Measurements from ENCODE around the gene LPCAT1. TPM values are rescaled to one million over a fixed set of nuclear protein-coding genes. Genes with fewer than 3 reads are reported as not detected.

LPCAT1 gene
- total RNA-seq, 2 experiments from 2014 or later: 94.2 to 102 TPM

DNA sequence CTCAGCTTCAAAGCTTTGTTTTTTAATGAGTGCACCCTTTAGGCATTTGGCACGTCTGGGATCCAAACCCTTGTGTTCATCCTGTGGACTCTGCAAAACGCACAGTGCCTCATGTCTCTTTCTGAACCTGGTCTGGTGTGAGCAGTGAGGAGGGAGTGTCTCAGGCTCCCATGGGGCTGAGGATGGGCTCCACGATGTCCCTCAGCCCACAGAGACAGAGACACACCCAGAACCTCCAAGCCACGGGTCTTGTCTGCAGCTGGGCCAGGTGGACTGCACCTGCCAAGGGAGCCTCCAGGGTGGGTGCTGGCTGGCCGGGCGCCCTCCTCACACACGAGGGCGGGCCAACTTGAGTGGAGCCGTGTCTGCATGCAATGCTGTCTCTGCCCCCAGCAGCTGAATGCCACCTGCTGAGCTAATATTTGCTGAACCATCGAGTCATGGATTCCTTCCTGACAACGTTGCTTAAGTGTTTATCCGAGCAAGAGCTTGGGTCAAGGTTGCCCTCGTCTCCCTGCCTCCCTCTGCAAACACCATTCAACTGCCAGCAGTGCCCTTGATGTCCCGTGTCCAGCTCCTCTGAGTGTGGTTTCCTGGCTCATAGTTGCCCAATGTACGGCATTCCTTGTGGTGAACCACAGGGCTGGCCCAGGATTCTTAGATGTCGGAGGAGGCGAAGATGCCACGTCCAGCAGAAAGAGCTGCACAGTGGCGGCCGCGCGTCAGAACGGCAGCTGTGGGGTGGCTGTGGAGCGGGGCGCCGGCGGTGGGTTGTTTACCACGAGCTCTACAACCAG lies 31.4 kb upstream of the LPCAT1 start:
- CTCF ChIA-PET: interaction anchor here (1.2 kb wide), 1 partner anchor 9 kb away, joined by 3 read pairs; no protein-coding TSS in a partner anchor
- POLR2A ChIA-PET: no interaction called here

DNA sequence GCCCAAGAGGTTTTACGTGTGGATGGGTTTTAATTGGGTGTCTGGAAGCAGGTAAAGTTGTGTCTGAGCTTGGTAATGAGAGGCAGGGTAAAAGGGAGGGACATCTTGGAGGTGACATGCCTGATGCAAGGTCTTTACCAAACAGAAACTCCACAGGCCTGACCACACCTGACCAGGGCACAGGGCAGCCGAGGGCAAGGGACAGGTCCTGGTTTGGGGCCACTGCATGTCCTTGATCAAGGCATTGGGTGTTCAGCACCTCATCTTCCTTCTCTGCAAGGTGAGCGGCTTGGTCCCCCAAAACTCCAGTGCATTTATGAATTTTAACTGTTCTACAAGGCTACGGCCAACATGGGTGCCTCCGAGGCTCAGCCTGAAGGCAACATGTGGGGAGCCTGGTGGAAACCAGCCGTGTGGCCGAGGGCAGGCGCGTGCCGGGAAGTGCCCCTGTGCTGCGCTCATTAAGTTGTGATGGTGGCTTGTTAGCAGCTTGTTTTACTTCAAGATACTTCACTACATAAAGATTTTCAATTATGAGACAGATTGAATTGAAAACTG lies 30.7 kb upstream of the LPCAT1 start:
- ChIA-PET POLR2A (no interaction called here), CTCF (no interaction called here)

DNA sequence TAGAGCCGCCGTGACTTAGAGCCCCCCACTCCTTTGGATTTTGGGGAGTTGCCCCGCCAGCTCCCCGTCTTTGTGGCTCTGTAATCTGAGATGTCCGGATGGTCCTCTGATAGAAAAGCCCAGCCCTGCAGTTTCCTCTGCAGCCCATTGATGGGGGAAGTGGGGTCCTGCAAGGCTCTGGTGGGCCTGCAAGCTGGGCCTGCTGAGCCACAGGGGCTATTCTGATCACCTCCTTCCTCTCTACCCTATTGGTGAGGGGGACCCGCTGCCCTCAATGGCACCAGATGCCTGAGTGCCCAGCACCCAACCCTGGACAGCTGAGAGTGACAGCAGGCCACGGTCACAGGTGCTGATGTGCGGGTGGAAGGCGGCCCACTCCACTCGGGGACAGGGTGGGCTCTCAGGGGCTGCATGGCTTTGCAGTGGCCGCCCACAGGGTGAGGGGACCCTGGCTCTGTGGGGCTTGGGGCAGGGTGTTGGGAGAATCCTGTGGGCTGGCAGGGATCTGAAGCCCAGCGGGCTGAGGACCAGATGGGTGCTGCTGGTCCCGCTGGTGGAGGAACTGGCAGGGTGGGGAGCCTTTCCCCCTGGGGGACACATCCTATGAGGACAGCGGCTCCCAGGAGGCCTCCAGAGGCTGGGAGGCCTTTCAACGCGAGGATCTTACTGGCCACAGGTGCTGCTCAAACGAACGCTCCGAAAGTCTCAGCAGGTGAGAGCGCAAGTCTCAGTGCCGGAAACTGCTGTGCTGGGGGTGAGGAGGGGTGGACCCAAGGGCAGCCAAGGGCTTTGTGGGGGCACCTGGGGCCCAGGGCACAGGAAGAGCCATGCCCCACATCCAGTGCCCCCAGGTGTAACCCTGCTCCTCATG lies 30.0 kb upstream of the LPCAT1 start:
- POLR2A ChIA-PET: no interaction called here
- CTCF ChIA-PET: no interaction called here

GRCh38 chr5:1552521-1553255 lies 28.9 kb upstream of the LPCAT1 start:
- POLR2A ChIA-PET: no interaction called here
- CTCF ChIA-PET: no interaction called here

GRCh38 chr5:1551426-1552301 lies 27.9 kb upstream of the LPCAT1 start:
- POLR2A ChIA-PET: no interaction called here
- CTCF ChIA-PET: no interaction called here

DNA sequence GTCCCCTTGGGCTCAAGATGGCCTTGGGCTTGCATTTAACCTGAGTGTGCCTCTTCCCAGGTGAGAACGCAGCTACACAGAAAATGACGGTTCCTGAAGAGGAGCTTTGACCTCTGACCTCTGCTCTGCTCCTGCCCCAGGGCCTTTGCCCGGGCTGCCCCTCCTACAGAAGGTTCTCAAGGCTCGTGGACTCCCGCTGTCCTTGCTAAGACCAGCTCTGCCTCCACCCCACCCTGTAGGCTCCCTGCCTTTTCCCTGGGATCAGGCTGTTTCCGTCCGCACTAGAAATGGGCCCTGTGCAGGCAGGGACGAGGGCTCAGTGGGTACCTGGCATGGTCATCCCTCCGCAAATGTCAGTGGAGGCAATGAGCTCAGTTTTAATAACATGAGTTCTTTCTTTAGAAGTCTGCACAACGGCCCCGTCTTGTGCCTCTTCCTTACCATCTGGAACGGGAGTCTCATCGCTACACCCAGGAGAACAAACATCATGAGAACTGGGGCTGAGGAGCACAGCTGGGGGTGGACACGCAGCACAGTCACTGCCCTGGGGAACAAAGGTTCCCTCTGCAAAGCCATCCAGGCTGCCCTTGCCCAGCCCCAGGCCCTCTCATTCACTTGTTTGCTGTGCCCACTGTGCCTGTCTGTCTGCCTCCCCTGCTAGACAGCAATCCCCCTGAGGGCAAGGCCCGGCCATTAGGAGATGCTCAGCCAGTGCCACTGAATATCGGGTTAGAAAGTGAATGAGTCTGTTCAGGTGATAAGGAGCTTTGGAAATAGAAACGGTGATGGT lies 26.7 kb upstream of the LPCAT1 start:
- POLR2A ChIA-PET: no interaction called here

GRCh38 chr5:1549475-1550030 lies 25.8 kb upstream of the LPCAT1 start:
- CTCF ChIA-PET: no interaction called here
- POLR2A ChIA-PET: no interaction called here

More for the DNA sequence above, 26.7 kb upstream of the LPCAT1 start:
- CTCF ChIA-PET: interaction anchor here (0.7 kb wide), 1 partner anchor 38 kb away, joined by 3 read pairs; no protein-coding TSS in a partner anchor

DNA sequence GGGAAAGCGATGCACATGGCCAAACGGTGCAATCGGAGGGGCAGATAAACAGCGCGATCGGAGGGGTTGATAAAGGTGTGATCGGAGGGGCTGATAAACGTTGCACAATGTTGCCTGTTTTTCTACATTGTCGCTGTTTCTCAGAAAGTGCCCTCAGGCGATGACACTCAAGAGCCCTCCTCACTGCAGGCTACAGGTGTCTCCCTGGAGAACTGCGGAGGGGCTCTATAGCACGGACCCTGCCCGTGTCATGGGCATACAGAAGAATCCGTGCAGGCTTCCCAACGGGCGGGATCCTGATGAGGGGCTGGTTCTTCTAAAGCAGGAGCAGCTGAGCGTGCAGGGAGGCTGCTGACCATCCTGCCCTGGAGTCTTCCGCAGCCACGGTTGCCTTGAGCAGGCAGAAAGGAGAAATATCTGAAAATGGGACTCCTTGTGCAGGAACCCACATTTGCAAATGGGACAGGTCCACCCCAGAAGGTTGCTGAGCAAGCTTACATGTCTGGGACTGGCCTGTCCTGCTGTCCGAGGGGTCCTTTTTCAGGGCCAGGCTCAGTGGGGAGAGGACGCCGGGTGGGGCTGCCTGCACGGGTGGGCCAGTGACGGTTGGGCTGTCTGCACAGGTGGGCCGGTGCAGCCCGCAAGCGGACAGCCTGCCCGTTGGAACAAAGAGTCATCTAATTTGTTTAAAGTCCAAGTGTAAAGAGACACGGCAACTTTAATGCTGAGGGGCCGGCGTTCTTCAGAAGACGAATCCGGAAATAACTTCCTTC lies 25.1 kb upstream of the LPCAT1 start:
- CTCF ChIA-PET: no interaction called here
- POLR2A ChIA-PET: no interaction called here

DNA sequence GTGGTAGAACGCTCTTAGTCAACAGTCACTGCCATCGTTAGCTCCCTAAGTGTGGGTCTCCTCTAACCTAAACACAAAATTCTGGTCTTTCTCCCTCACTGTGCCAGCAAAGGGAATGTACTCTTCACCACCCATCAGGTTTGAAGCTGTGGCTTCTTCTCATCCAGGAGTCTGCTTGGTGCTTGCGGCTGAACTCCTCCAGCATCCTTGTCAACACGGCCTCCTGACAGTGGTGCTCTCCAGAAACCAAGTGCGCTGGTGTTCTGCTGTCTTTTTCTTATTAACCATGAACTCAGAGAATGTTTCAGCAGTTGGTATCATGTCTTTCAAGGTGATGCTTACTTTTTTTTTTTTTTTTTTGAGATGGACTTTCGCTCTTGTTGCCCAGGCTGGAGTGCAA lies 23.9 kb upstream of the LPCAT1 start:
- CTCF ChIA-PET: no interaction called here
- POLR2A ChIA-PET: interaction anchor here (0.7 kb wide), 1 partner anchor 203 kb away, joined by 6 read pairs; the partner anchor contains the start of gene CLPTM1L

GRCh38 chr5:1547236-1547635 lies 23.5 kb upstream of the LPCAT1 start:
- POLR2A ChIA-PET: no interaction called here
- CTCF ChIA-PET: interaction anchor here (1.5 kb wide), 1 partner anchor 9 kb away, joined by 3 read pairs; no protein-coding TSS in a partner anchor

GRCh38 chr5:1546556-1546955 lies 22.8 kb upstream of the LPCAT1 start:
- CTCF ChIA-PET: interaction anchor here (1.5 kb wide), 1 partner anchor 9 kb away, joined by 3 read pairs; no protein-coding TSS in a partner anchor
- POLR2A ChIA-PET: no interaction called here

DNA sequence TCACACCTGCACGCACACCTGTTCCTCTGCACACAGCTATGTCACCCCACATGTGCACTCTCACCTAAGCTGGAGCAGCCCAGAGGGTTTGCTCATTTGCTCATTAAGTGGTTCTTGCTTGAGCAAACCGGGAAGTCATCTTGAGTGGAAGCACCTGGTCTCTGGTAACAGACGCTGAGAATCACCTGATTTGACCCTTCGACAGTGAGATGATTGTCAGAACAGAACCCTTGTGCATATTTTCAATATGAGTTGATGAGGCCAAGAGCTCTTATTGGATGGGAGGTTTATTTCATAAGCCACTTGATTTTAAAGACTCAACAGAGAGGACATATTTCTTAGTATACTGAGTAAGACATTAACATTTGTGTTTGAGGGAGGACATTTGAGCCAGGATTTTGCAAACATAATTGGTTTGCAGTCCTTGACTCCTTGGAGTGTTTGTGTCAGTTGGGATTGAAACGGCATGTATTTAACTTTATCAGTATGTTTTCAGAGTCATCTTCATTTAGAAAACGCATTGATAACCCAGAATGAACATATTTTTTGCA lies 22.1 kb upstream of the LPCAT1 start:
- ChIA-PET POLR2A (no interaction called here), CTCF (interaction anchor here (0.8 to 1.5 kb wide), 2 partner anchors 10 kb away, joined by 3 read pairs; no protein-coding TSS in a partner anchor)

GRCh38 chr5:1545126-1545804 lies 21.5 kb upstream of the LPCAT1 start:
- POLR2A ChIA-PET: no interaction called here
- CTCF ChIA-PET: interaction anchor here (0.8 kb wide), 1 partner anchor 9 kb away, joined by 3 read pairs; no protein-coding TSS in a partner anchor

DNA sequence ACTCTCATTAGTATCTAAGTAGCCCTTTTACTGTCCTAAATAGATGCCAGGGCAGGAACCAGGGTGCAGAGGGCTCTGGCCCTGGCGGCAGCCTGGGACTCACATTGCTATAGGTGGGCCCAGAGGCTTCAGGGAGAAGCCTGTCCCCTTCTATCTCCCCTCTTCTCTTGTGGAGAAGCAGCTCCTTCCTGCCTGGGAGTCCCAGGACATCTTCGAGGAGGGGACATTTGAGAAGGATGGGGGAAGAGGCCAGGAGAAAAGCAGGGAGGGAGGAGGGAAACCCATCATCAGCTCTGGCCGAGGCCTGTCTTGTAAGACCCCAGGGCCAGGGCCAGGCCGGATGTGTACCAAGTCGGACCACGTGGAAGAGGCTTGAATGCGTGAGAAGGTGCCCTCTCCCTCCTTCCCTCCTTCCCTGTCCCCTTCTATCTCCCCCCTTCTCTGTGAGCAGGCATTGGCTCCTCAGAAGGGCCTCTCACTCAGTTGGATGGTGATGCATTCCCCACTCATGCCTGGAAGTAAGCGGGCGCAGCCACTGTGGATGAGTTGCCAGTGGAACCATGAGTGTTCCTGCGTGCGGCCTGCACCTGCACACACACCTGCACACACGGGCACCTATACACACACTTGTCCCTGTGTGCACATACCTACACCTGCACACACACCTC lies 20.7 kb upstream of the LPCAT1 start:
- ChIA-PET POLR2A (no interaction called here), CTCF (no interaction called here)
